ENCODE results near the gene AOC2.
"Not testable (repeated sequence)": the region's sequence is repeated elsewhere in the genome, so short reads cannot be mapped to it uniquely, and the experiment has no call there.

Gene AOC2

GRCh38 chr17:42841975-42842685 is 2.2 kb upstream of the AOC2 start:
- in situ Hi-C loops (cut with HindIII; ENCODE audit: low pct_unique_long_range_greater_than_20kb, low sequenced_read_pairs) = no loop called here
- no peak for DNase-seq (ENCODE audit: low read depth in 1 of 2, low spot score in 1 of 2)
- TF ChIP-seq JUND (IDR thresholded peaks at IDR 0.05; ENCODE audit: low read depth) = no peak

GRCh38 chr17:42843358-42843934 is 934 bp upstream of the AOC2 start:
- DNase-seq (ENCODE audit: low read depth in 1 of 2, low spot score in 1 of 2) = peak; percentile 85 to 94
- TF ChIP-seq JUND (IDR thresholded peaks at IDR 0.05; ENCODE audit: low read depth) = no peak
- in situ Hi-C loops (cut with HindIII; ENCODE audit: low pct_unique_long_range_greater_than_20kb, low sequenced_read_pairs) = no loop called here

GRCh38 chr17:42844761-42845555 is 578 bp downstream of the AOC2 start:
- no peak for DNase-seq (ENCODE audit: low read depth in 1 of 2, low spot score in 1 of 2)
- TF ChIP-seq JUND (IDR thresholded peaks at IDR 0.05; ENCODE audit: low read depth) = no peak
- in situ Hi-C loops (cut with HindIII; ENCODE audit: low pct_unique_long_range_greater_than_20kb, low sequenced_read_pairs) = no loop called here

GRCh38 chr17:42845556-42845917 is 1.2 kb downstream of the AOC2 start:
- no peak for DNase-seq (ENCODE audit: low read depth in 1 of 2, low spot score in 1 of 2)
- in situ Hi-C loops (cut with HindIII; ENCODE audit: low pct_unique_long_range_greater_than_20kb, low sequenced_read_pairs) = no loop called here
- no peak for TF ChIP-seq JUND (IDR thresholded peaks at IDR 0.05; ENCODE audit: low read depth)

GRCh38 chr17:42845918-42846593 is 1.7 kb downstream of the AOC2 start:
- in situ Hi-C loops (cut with HindIII; ENCODE audit: low pct_unique_long_range_greater_than_20kb, low sequenced_read_pairs) = no loop called here
- no peak for DNase-seq (ENCODE audit: low read depth in 1 of 2, low spot score in 1 of 2)
- no peak for TF ChIP-seq JUND (IDR thresholded peaks at IDR 0.05; ENCODE audit: low read depth)

- TF ChIP-seq JUND (IDR thresholded peaks at IDR 0.05; ENCODE audit: low read depth) = no peak
- in situ Hi-C loops (cut with HindIII; ENCODE audit: low pct_unique_long_range_greater_than_20kb, low sequenced_read_pairs) = no loop called here
- DNase-seq (ENCODE audit: low read depth in 1 of 2, low spot score in 1 of 2) = no peak
These were observed 2.4 kb downstream of the AOC2 start for GRCh38 chr17:42846594-42847280.

- in situ Hi-C loops (cut with HindIII; ENCODE audit: low pct_unique_long_range_greater_than_20kb, low sequenced_read_pairs) = no loop called here
- DNase-seq (ENCODE audit: low read depth in 1 of 2, low spot score in 1 of 2) = no peak
- no peak for TF ChIP-seq JUND (IDR thresholded peaks at IDR 0.05; ENCODE audit: low read depth)
These were observed 3.7 kb downstream of the AOC2 start for GRCh38 chr17:42848093-42848492.

- in situ Hi-C loops (cut with HindIII; ENCODE audit: low pct_unique_long_range_greater_than_20kb, low sequenced_read_pairs) = no loop called here
- TF ChIP-seq JUND (IDR thresholded peaks at IDR 0.05; ENCODE audit: low read depth) = no peak
- no peak for DNase-seq (ENCODE audit: low read depth in 1 of 2, low spot score in 1 of 2)
These were observed 4.7 kb downstream of the AOC2 start for GRCh38 chr17:42849031-42849430.

GRCh38 chr17:42849451-42850181 is 5.2 kb downstream of the AOC2 start:
- DNase-seq (ENCODE audit: low read depth in 1 of 2, low spot score in 1 of 2) = no peak
- TF ChIP-seq JUND (IDR thresholded peaks at IDR 0.05; ENCODE audit: low read depth) = no peak
- in situ Hi-C loops (cut with HindIII; ENCODE audit: low pct_unique_long_range_greater_than_20kb, low sequenced_read_pairs) = no loop called here

GRCh38 chr17:42850954-42851353 is 6.6 kb downstream of the AOC2 start, which contains the start of gene AOC3:
Gene AOC3, plus strand, starts transcription at chr17:42851199. Its CDS starts 145 bp downstream, at chr17:42851344.
- no peak for TF ChIP-seq JUND (IDR thresholded peaks at IDR 0.05; ENCODE audit: low read depth)
- no peak for DNase-seq (ENCODE audit: low read depth in 1 of 2, low spot score in 1 of 2)
- in situ Hi-C loops (cut with HindIII; ENCODE audit: low pct_unique_long_range_greater_than_20kb, low sequenced_read_pairs) = no loop called here

GRCh38 chr17:42851371-42852240 is 7.2 kb downstream of the AOC2 start:
- DNase-seq (ENCODE audit: low read depth in 1 of 2, low spot score in 1 of 2); in situ Hi-C loops (cut with HindIII; ENCODE audit: low pct_unique_long_range_greater_than_20kb, low sequenced_read_pairs): not testable (repeated sequence)

Data from T47D (cell line).